ENCODE results near the gene TGM1.
"Not testable (repeated sequence)": the region's sequence is repeated elsewhere in the genome, so short reads cannot be mapped to it uniquely, and the experiment has no call there.

TGM1 gene

DNA sequence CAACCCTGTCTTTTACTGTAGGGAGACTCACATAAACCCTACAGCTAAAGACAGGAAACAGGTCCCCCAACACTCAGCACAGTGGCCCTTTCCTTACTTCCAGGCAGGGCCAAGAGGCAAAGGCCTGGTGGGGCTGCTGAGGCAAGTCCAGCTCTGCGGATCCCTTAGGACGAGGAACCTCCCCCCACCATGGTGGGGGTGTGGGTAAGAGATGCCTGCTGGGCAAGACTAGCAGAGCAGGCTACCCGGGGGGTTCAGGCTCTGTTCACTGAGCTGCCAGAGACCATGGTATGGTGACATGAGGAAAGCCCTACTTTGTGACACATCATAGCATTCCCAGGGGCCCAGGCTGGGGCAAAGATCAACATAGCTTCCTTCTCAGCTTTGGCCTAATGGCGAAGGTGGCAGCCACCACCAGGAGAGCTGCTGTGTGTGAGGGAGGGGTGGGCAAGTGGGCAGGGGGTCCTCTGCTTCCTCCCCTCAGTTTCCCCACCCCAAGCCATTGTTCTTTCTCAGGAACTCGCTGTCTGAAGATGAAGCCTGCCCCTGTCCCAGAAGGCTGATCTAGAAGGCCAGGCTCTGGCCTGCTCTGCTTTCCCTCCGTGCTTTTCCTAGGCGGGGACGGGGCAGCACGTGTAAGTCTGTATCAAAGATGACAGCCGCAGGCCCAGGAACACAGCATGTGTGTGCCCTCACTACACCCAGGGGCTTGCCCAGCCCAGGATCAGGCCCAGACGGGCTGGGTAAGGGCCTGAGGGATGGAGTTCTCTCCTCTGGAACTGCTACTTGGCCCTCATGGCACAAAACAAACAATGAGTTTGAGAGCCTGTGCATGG, 10.5 kb downstream of the TGM1 start:
- FAIRE-seq = no peak

DNA sequence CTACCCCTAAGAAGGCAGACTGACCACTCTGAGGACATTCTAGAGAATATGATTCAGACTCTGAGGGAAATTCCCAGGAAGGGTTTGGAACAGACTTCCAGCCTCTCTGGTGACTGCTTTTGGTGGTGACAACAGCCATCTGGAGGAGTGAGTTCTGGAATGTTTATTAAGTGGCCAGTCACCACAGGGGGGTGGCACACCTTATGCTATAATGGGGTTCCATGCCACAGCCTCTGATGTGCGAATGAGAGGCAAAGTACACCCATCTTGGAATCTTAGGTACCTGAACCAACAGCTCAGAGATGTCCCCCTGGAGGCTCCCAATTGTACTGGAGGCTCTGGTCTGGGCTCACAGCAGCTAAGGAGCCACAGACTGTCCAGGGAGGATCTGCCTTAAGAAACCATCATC, 11.1 kb downstream of the TGM1 start:
- no peak for FAIRE-seq

DNA sequence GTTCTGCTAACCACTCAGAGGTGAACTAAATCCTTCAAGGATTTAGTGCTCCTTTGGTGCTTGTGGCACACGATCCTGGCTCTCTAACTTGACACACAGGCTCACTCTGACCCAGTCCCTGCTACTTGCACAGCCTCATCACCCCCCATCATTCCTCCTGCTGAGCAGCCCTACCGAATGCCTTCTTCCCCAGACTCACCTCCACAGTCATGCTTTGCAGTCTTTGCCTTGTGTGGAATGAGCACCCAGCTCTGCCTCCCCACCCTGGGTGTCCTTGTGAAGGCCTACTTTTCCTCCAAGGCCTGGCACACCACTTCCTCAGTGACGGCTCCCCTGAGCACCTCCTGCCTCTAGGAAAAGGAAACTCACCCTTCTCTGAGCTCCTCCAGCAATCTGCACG, 12.6 kb downstream of the TGM1 start:
- no peak for FAIRE-seq

DNA sequence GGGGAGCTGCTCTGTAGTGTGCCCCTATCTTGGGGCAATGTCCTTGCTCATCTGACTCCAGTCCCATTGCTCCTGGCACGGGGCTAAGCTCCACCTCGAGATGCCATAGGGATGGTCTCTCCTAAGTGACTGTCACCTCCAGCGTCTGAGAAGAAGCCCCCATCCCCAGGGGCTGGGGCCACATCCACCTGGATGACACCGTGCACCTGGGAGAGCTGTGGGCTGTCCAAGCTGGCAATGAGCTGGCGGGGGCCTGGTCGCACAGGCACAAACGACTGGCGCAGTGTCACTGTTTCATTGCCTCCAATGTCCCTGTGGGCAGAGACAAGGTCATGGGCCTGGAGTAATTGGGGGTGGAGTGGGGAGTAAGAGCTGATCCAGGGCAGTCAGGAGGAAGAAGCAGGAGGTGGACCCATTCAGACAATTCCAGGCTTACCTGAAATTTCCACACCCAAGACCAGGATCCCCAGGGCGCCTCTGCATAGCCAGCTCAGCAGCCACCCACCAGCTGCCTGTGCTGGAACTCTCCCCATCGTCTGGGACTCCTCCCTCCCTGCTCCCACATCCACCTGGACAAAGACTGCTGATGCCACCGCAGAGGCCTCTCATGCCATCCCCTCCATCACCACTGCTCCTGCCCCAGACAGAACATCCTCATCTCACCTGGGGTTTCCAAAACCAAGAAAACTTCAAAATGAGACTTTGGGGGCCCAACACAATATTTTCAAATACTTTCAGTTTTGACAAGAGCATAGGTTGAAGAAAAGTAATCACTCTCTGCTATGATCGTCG, 13.6 kb downstream of the TGM1 start:
- no peak for FAIRE-seq

DNA sequence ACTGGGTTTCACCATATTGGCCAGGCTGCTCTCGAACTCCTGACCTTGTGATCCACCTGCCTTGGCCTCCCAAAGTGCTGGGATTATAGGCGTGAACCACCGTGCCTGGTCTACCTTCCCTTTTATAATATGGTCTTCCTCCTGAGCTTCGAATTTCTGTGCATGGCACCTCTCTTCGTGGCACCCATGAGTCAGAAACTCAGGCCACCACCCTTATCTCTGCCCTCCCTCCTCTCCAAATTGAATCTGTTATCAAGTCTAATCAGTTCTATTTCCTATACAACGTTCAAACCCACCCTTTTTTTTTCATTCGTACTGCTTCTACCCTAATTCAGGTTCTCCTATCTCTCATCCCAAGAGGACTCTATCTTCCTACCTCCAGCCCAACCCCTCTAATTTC, 15.6 kb downstream of the TGM1 start:
- FAIRE-seq = no peak

DNA sequence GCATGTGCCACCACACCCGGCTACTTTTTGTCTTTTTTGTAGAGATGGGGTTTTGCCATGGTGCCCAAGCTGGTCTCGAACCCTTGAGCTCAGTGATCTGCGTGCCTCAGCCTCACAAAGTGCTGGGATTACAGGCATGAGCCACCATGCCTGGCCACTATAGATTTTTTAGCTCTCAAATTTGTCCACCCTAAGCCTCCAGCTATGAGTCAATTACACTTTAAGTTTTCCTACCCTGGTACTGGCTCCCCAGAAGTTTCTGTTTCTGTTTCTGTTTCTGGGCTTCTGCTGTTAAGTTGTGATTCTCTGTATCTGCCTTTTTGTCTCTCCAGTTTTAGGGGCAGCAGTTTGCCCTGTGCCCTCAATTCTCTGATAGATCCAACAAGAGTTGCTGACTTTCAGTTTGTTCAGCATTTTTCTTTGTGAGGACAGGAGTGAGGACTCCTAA, 16.2 kb downstream of the TGM1 start:
- FAIRE-seq = no peak

DNA sequence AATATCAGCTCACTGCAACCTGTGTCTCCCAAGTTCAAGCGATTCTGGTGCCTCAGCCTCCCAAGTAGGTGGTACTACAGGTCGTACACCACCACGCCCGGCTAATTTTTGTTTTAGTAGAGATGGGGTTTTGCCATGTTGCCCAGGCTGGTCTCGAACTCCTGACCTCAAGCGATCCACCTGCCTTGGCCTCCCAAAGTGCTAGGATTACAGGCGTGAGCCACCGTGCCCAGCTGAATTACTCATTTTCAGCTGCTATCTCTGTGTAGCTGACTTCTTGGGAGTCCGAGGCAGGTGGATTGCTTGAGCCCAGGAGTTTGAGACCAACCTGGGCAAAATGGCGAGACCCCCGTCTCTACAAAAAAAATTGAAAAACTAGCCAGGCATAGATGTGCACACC, 17.6 kb downstream of the TGM1 start:
- FAIRE-seq = not testable (repeated sequence)

DNA sequence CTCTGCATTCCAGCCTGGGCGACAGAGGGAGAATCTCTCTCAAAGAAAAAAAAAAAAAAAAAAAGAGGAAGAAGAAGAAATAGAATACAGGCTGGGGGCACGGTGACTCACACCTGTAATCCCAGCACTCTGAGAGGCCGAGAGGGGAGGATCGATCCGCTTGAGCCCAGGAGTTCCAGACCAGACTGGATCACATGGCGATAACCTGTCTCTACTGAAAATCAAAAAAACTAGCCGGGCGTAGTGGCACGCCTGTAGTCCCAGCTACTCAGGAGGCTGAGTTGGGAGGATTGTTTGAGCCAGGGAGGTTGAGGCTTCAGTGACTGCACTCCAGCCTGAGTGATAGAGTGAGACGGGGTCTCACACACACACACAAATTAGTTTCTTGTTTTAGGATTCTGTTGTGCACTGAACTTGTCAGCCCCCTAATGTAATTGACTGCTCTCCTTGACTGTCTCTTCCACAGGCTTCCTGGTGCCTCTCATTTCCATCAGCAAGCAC, 19.6 kb downstream of the TGM1 start:
- no peak for FAIRE-seq

DNA sequence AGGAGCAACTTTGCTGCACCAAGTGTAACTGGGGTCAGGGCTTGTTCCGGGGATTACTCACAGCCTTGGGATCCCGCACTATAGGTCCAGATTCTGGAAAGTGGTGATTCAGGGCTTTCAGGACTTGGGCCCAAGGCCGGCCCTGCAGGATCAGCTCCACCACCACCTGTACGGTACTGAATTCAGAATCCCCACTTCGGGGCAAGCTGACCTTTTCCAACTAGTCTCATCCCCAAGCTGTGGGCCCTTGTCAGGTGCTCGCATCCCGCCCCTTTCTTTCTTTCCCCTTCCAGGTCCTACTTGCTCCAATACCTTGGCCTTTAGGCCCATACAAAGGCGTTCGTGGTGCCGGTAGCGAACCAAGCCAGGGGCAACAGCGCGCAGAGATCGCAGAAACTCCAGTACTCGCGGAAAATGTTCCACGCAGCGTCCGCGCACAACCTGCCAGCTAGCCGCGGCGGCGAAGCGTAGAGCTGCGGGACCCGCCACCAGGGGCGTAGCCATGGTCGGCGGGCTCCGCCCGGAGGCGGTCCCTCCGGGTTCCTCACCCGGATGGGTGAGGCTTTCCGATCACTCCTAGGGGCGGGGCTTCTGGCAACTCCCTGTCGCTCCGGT, 21.0 kb downstream of the TGM1 start:
- FAIRE-seq = no peak

DNA sequence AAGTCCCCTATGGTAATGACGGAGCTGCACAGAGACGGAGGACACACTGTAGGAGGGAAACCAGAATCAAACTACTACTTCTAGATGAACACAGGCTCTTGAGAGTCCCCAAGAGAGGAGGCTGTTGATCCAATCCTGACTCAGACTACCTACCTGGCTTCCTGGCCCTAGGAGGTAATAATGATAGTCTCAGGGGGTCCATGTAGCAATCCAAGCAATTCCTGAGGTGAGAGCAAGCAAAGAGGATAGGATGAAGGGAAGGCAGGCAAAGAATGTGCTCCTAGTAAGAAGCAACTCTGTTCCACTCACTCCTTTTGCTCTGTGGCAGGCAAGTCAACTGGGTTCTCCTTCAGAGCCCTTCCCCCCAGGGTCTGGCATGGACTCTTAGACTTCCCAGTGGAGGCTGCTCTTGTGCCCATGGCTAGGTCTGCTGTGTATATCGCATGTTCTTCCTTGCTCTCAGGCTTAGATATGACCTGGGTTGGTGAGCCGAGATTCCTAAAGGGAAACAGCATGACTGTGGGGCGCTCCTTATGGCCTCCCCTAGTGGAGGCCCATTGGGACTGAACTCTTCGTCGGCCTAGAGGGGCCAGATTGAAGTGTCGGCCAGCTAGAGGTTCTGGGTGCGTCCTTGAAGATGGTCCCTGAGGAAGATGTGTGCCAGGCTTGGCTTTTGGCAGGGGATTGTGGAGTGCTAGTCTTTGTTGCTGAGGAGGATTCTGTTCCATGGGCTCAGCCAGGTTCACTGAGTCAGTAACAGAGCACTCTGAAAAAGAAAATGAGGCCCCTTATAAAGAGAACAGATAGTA, 22.7 kb downstream of the TGM1 start:
- no peak for FAIRE-seq

DNA sequence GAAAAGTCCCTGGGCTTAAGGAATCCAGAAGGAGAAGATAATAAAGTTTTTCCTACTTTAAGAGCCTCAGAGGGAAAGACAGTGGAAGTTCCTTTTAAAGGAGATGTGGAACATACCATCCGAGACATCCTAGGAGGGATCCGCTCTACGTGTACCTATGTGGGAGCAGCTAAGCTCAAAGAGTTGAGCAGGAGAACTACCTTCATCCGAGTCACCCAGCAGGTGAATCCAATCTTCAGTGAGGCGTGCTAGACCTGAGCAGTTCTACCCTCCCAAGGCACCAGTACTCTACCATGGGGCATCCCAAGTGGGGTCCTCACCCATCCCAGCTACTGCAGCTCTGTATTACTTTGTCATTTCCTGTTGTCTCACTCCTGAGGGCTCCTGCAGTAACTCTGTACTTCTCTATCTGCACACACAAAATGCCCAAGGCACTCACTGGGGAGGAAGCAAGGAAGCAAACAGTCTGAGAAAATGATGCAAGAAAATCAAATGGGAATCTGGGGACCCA, 24.4 kb downstream of the TGM1 start:
- no peak for FAIRE-seq

DNA sequence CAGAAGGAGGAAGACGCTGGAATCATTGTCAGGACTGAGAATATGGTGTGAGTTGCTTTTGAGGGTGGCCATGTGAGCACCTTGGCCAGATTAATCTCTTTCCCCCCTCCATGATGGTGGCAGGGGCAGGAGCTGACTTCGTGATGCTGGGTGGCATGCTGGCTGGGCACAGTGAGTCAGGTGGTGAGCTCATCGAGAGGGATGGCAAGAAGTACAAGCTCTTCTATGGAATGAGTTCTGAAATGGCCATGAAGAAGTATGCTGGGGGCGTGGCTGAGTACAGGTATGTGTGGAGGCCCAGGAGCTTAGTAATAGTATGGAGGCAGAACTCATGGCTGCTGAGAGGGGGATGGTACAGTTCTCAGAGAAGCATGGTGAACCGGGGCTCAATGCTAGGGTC, 24.9 kb downstream of the TGM1 start:
- no peak for FAIRE-seq

DNA sequence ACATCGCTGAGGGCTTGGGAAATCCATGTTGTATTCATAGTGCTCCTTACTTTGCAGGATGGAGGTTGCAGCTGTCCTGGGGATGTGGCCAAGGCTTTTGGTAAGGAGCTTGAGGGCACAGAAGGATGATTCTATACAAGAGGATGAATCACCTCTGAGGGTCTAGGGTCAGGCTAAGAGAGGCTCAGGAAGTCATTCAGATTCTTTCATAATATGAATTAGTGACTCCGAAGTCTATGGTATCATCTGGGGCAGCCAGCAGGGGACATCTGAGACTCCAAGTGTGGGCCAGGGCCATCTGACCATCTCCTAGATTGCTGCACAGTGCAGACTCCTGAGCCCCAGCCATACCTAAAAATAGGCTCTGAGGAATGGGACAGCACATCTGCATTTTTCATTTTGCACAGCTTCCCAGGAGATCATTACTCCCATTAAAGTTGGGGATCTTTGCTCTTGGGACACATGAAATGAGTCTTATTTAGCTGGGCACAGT, 25.5 kb downstream of the TGM1 start:
- FAIRE-seq = no peak

DNA sequence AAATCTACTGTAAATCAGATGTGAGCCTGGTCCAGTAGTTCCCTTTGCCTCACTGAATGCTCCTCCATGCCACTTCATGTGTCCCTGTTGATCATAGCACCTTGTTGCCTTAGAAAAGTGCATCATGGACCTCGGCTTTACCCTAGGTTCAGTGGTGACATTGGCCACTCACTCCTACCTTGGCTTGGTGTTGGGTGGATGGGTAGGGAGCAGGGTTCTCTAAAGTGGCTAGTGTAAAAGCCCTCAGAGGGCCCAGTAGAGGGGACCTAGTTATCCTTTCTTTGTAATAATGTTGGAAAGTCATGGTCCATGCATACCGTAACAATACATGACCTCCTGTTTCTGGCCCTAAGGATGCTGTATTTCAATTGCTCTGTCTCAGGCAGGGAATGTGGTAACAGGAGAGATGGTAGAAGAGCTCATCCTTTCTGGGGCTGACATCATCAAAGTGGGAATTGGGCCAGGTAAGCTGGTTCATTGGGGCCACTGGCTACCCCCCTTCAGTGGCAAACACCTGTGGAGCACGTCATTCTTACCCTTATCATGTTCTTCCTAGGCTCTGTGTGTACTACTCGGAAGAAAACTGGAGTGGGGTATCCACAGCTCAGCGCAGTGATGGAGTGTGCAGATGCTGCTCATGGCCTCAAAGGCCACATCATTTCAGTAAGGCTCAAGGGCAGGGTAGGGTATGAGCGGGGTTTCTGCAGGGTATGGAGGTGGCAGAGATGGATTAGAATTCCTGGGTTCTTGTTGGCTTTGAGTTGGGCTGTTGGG, 26.1 kb downstream of the TGM1 start:
- FAIRE-seq = no peak

DNA sequence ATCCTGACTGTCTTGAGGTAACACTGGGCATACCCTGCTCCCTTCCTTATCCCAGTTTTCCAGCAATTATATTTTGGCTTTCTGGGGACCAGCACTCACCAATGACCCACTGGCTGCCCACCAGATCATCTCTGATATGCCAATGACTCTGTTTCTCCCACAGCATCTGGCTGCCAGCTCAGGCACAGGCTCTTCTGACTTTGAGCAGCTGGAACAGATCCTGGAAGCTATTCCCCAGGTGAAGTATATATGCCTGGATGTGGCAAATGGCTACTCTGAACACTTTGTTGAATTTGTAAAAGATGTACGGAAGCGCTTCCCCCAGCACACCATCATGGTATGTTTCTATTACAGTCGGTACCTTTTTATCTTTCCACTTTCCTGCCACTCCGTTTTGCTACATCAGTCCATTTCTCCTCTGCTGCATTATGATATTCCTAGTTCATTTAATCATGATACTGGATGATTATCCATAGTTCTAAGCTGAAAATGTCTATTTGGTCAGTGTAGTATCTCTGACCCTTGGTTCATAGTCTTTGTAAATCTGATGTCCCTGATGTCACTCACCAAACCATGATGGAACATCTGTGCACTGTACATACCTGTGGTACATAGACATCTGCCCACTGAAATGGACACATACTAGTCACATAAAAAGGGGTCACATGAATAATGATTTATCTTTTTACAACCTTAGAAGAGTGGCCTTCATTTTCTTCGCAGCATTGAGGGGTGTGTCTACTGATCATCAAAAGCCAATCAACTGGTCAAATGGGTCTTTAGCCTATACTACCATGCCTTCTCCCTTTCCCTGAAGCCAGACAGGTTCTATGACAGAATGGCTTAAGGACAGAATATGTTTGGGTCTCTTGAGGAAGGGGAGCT, 26.9 kb downstream of the TGM1 start:
- no peak for FAIRE-seq

DNA sequence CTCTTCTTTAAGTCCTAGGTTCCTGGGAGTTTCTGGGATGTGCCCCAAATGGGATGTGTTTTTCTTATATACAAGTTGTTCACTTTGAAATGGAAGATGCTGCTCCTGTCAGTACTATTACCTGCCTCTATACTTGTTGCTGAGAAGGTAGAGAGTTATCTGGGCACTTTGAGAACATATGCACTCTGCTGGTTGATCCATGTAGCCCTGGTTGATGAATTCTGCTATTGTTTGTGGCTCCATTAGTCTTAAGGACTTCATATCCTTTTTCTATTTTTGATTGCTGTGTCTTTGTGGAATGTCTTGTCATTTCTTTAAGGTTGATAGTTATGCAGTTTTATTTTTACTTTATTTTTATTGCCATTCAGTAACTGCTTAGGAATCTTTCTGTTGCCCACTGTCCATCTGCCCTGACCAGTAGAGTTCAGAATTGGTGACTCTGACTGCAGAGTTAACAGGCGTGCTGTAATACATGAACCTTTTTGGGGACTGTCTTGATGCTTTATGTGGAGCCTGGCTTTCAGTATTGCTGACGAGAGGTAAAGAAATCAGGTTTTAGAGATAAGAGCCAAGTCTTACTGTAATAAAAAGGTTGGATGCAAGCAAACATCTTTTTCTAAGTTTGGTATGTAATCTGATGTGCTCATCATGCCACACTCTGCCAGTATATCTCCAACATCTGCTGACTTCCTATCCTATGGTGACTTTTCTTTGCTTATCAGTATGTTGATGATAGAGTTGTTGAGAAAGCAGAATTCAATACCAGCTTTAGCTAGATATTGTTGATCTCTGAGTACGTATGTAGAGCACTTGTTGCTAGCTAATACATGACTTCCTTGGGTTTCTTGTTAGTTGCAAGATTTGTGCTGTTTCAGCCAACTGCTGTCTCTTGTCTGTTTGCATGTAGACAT, 28.6 kb downstream of the TGM1 start:
- no peak for FAIRE-seq

DNA sequence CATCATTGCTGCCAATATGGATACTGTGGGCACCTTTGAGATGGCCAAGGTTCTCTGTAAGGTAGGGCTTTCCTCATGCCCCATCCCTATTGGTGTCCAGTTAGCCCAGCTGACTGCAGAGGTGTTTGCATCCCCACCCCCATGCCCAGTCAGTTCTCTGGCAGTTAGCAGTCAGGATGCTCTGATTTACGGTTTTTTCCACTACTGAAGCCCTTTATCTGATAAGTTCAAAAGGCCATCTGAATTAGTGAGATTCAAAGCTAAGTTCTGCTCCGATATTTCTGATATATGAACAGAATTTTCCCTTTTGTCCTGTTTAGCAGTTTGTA, 29.5 kb downstream of the TGM1 start:
- no peak for FAIRE-seq

DNA sequence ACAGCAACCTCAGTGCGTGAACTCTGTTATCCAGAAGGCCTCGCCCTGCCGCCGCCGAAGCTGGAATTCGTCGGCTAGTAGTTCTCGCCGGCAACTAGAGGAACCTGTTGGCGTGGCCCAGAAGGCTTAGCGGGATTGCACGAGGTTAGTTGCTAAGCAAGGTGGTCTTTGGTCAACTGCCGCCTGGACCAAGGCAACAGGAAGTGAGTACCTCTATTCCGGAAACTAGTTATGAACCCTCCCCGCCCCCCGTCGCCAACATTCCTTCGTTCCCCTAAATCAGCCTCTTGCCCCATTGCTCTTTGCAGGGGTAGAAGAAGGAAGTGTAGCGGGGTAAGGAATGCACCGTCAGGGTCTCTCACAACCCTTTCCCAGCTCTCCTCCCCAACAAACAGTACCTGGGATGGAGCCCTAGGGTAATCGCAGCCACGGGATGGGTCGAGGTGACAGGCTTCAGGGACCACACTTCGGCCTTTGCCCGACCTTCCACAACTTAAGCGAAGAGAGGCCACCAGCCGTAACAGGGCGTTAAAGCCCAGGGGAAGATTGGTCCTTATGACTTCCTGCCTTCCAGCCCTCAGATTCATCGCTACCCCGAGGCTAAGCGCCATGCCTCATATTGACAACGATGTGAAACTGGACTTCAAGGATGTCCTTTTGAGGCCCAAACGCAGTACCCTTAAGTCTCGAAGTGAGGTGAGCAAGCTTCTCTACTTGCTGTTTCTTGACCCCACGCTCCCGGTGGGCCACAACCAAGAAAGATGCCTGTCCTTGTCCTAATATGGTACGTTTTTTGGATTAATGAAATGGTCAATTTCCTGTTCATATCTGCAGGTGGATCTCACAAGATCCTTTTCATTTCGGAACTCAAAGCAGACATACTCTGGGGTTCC, 30.1 kb downstream of the TGM1 start, which contains the start of gene GMPR2:
Gene GMPR2, plus strand, starts transcription at position 285 of the 893 bp plus-strand sequence. Its CDS starts 325 bp downstream, at position 610.
- FAIRE-seq = no peak
